Measurements from ENCODE around the gene MYOF. TPM values are rescaled to one million over a fixed set of nuclear protein-coding genes. Genes with fewer than 3 reads are reported as not detected.
"Not testable (repeated sequence)": the region's sequence is repeated elsewhere in the genome, so short reads cannot be mapped to it uniquely, and the experiment has no call there.

Gene MYOF
- total RNA-seq, 1 donor = 5.2 TPM

- H3K4me3 ChIP-seq (ENCODE audit: low read length) = no peak overlapping the region
- H3K27me3 ChIP-seq (ENCODE audit: insufficient read depth, low read length) = no peaks in the 10 kb centered on the region
- H3K9me3 ChIP-seq (ENCODE audit: low read depth, low read length) = no peaks in the 10 kb centered on the region
- peaks cover 56% of the 10 kb centered on the region for H3K4me1 ChIP-seq (ENCODE audit: insufficient read depth, low read length)
Observed at GRCh38 chr10:93383562-93383981, 98.6 kb downstream of the MYOF start.

DNA sequence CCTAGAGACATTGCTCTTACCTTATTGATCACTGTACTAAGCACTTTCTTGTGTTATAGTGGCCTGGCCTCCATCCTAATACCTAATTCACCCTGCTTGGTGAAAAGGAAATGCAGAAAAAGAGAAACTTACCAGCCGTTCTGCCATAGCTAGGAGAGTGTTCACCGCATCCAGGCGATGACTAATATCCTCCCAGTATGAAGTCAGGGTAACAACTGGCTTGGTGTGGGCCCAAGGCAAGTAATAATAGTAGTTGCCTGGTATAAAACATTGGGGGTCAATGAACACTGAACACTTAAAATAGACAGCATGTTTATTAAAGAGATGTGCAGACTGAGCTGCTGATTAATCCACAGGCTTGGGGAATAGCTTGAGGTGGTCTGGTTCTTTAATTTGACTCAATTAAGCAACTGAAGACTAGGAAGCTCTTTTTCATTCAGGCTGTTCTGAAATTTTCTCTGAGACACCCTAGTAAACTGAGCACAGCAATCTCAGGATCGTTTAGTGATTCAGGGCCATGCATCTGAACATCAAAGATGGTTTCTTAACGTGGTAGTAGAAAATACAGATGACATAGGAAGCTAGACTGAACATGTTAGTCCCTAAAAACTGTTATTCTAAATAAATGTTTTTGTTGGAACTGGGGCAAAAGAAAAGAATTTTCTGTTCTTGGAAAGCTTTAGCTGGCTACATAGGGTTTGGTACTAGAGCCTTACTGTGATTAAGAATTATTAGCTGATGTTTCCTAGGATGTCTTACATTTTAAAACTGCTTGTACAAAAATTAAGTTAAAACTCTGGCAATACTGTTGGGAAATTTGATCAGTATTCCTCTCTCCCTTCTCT, 102.2 kb downstream of the MYOF start:
- no peaks in the 10 kb centered on the region for H3K9me3 ChIP-seq (ENCODE audit: low read depth, low read length)
- no peak overlapping the region for H3K4me3 ChIP-seq (ENCODE audit: low read length)
- H3K27me3 ChIP-seq (ENCODE audit: insufficient read depth, low read length) = no peaks in the 10 kb centered on the region
- peaks cover 30% of the 10 kb centered on the region for H3K4me1 ChIP-seq (ENCODE audit: insufficient read depth, low read length)

- no peaks in the 10 kb centered on the region for H3K9me3 ChIP-seq (ENCODE audit: low read depth, low read length)
Observed at GRCh38 chr10:93378997-93379730, 103.0 kb downstream of the MYOF start.

DNA sequence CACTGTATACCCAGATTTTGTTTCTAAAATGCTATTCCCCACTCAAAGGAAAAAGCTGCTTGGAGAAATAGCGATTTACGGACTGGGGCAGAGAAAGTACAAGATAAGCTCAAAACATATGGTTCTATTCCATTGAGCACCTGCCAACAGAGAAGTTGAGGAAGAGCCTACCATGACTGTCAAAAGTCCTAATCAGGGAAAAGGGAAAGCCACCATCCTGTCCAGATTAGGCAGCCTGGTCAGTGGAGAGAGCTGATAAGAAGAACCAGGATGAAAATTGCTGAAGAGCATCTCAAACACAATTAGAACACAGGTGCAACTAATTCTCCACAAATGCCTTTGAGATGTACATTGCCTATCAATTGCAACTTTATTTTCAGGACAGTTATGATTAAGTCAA, 104.1 kb downstream of the MYOF start:
- no peak overlapping the region for H3K4me3 ChIP-seq (ENCODE audit: low read length)
- no peaks in the 10 kb centered on the region for H3K9me3 ChIP-seq (ENCODE audit: low read depth, low read length)
- peaks cover 12% of the 10 kb centered on the region for H3K4me1 ChIP-seq (ENCODE audit: insufficient read depth, low read length)
- no peaks in the 10 kb centered on the region for H3K27me3 ChIP-seq (ENCODE audit: insufficient read depth, low read length)

More at GRCh38 chr10:93378997-93379730, 103.0 kb downstream of the MYOF start:
- Histone ChIP-seq H3K4me3 (ENCODE audit: low read length) (no peak overlapping the region), H3K4me1 (ENCODE audit: insufficient read depth, low read length) (peaks cover 22% of the 10 kb centered on the region), H3K27me3 (ENCODE audit: insufficient read depth, low read length) (no peaks in the 10 kb centered on the region)

DNA sequence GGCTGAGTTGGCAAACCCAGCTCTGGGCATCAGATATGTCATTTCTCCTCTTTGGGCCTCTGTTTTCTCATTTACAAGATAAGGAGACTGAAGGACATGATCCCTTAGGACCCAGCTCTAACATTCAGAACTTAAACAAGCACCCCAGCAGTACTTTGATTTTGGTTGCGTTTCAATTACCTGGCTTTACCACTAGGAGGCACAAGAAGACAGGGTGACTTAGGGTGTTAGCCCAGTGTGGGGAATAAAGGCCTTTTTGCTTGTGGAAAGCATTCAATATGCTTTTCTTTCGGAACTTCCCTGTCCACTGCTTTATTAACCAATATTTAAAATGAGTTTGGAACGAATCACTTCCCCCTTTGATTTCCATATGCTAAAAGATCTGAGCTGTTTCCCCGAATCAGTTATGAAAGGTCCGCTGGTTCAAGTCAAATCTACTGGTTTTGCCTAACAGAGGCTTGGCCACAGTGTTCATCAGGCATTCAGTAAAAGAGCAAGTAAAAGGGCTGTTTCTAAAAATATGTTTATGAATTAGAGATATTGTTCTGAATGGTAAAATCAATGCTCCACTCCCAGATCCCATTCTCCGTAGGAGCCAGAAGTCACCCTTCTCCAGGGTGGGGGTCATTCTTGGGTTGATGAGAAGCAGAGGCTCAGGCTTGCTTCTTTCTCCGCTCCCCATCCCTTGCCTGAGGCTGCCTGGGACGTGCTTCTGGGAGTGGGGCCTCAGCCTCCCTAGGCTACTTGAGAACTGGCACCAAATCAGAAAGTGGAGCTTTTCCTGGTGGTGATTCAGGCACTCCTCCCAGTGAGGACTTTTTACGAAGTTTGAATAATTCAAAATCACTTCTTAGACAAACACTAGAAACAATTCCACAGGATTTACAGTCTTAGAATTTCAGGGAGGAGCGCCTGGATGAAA, 105.5 kb downstream of the MYOF start:
- no peak overlapping the region for H3K4me3 ChIP-seq (ENCODE audit: low read length)
- H3K9me3 ChIP-seq (ENCODE audit: low read depth, low read length) = no peaks in the 10 kb centered on the region
- no peaks in the 10 kb centered on the region for H3K27me3 ChIP-seq (ENCODE audit: insufficient read depth, low read length)
- peaks cover 12% of the 10 kb centered on the region for H3K4me1 ChIP-seq (ENCODE audit: insufficient read depth, low read length)

DNA sequence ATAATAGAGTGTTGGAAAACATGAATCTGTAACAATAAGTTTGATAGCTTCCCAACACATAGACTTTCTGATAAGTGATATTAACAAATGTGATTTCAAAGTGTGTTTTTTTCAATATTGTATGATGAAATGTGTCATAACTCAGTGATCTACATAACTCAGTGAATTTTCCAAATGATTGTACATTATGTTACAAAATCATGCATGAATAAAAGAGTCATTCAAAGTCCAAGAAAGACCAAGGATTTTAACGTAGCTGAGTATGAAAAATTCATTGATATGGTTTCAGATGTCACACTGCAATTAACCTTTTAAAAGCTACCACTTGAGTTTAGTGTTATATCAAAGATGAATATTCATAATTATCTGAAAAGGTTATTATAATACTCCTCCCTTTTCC, 111.2 kb downstream of the MYOF start:
- H3K9me3 ChIP-seq (ENCODE audit: low read depth, low read length) = no peaks in the 10 kb centered on the region
- H3K27me3 ChIP-seq (ENCODE audit: insufficient read depth, low read length) = no peaks in the 10 kb centered on the region
- no peaks in the 10 kb centered on the region for H3K4me1 ChIP-seq (ENCODE audit: insufficient read depth, low read length)
- H3K4me3 ChIP-seq (ENCODE audit: low read length) = no peak overlapping the region

DNA sequence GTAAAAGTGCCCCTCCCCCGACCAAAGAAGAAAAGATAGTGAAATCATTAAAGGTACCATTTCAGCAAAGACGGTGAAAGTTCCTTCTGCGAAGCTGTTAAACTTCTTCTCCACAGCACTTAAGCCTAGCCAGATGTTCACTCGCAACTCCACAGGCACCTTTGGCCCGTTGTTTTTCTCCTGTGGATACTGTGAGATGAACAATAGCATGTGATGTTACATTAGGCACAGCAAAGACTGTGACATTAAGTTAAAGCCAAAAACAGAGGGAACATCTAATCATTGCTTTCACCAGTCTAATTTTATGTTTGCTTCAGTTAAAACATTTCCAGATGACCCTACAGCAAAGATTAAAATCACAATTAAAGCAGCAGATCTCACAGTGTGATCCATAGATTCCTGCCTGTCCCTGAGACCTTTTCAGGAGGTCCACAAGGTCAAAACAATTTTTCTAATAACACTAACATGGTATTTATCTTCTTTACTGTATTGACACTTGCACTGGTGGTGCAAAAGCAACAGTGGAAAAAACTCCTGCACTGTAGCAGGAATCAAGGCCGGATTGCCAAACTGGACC, 112.5 kb downstream of the MYOF start:
- Histone ChIP-seq H3K4me1 (ENCODE audit: insufficient read depth, low read length) (peaks cover 10% of the 10 kb centered on the region), H3K4me3 (ENCODE audit: low read length) (no peak overlapping the region), H3K9me3 (ENCODE audit: low read depth, low read length) (no peaks in the 10 kb centered on the region), H3K27me3 (ENCODE audit: insufficient read depth, low read length) (no peaks in the 10 kb centered on the region)

GRCh38 chr10:93368210-93368609, 113.9 kb downstream of the MYOF start:
- Histone ChIP-seq H3K9me3 (ENCODE audit: low read depth, low read length) (no peaks in the 10 kb centered on the region), H3K4me3 (ENCODE audit: low read length) (no peak overlapping the region), H3K27me3 (ENCODE audit: insufficient read depth, low read length) (no peaks in the 10 kb centered on the region), H3K4me1 (ENCODE audit: insufficient read depth, low read length) (peaks cover 24% of the 10 kb centered on the region)

GRCh38 chr10:93367664-93368063, 114.5 kb downstream of the MYOF start:
- Histone ChIP-seq H3K27me3 (ENCODE audit: insufficient read depth, low read length) (no peaks in the 10 kb centered on the region), H3K4me1 (ENCODE audit: insufficient read depth, low read length) (peaks cover 26% of the 10 kb centered on the region), H3K9me3 (ENCODE audit: low read depth, low read length) (no peaks in the 10 kb centered on the region), H3K4me3 (ENCODE audit: low read length) (no peak overlapping the region)

DNA sequence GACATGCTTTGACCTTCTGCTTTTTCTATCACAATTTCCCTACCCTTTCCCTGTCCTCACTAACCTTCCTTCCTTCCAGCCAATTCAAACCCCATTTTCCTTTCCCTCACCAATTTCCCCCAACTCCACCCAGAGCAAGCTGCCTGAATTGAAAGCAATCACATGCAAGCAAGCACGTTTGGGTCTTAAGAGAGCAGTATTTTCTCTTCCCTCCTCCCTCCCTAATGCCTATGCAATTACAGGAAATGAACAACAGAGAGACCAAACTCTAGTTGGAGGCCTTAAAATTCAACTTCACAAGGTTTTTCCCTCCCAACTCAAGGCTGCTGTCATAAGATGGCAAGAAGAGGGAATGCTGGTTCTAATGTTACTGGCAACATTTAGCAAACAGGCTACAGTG, 117.2 kb downstream of the MYOF start:
- Histone ChIP-seq H3K4me3 (ENCODE audit: low read length) (no peak overlapping the region), H3K4me1 (ENCODE audit: insufficient read depth, low read length) (peaks cover 26% of the 10 kb centered on the region), H3K27me3 (ENCODE audit: insufficient read depth, low read length) (no peaks in the 10 kb centered on the region), H3K9me3 (ENCODE audit: low read depth, low read length) (no peaks in the 10 kb centered on the region)

DNA sequence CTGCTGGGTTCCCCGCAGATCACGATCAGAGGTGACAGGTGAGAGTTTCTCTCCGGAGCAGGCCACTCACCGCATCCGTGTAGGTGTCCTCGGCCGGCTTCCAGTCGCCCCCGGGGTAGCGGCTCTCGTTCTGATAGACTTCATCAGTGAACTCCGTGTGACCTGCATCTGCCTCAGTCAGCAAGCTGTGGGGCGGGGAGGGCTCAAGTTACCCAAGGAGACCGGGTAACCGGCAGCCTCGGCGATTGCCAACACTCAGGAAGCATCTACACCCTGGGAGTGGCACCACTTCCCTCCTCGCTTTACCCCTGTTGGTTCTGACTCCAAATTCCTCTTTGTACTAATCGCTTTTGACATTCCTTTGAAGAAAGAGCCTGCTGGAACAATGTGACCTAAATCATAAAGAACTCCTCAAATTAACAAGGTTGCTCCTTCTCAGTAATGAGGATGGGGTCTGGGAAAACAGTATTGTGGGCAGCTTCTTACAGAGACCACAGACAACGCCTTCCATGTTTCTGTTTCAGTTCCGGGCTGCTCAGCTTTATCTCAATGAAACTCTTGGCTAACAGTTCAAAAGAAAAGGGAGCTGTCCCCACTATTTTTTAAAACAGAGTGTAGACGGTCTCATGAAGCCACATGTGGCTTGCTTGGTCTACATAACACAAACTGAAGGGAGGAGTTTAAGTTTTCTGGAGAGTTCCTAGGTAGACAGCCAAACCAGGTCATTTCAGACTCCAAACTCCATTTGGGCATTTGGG, 118.1 kb downstream of the MYOF start:
- no peak overlapping the region for H3K4me3 ChIP-seq (ENCODE audit: low read length)
- H3K27me3 ChIP-seq (ENCODE audit: insufficient read depth, low read length) = no peaks in the 10 kb centered on the region
- peaks cover 26% of the 10 kb centered on the region for H3K4me1 ChIP-seq (ENCODE audit: insufficient read depth, low read length)
- no peaks in the 10 kb centered on the region for H3K9me3 ChIP-seq (ENCODE audit: low read depth, low read length)

DNA sequence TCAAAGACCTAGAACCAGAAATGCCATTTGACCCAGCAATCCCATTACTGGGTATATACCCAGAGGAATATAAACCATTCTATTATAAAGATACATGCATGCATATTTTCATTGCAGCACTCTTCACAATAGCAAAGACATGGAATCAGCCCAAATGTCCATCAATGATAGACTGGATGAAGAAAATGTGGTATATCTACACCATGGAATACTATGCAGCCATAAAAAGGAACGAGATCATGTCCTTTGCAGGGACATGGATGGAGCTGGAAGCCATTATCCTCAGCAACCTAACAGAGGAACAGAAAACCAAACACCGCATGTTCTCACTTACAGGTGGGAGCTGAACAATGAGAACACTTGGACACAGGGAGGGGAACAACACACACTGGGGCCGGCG, 123.7 kb downstream of the MYOF start:
- H3K4me1 ChIP-seq (ENCODE audit: insufficient read depth, low read length); H3K4me3 ChIP-seq (ENCODE audit: low read length); H3K27me3 ChIP-seq (ENCODE audit: insufficient read depth, low read length); H3K9me3 ChIP-seq (ENCODE audit: low read depth, low read length): not testable (repeated sequence)

DNA sequence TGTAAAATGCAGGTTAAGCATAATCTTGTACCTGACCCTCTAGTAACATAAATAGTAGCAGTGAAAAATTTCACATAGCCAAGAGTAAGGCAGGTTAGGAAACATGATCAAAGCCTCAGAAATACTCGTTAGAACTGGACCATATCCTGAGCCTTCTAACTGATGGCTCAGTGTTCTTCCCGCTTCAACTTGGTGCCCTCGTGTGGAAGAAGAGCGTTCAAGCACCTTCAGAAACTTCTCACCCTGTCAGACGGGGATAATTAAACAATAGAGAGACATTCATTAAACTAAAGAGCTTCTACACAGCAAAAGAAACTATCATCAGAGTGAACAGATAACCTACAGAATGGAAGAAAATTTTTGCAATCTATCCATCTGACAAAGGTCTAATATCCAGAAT, 124.5 kb downstream of the MYOF start:
- Histone ChIP-seq H3K4me3 (ENCODE audit: low read length) (no peak overlapping the region), H3K4me1 (ENCODE audit: insufficient read depth, low read length) (no peaks in the 10 kb centered on the region), H3K27me3 (ENCODE audit: insufficient read depth, low read length) (peaks cover 6% of the 10 kb centered on the region), H3K9me3 (ENCODE audit: low read depth, low read length) (no peaks in the 10 kb centered on the region)

DNA sequence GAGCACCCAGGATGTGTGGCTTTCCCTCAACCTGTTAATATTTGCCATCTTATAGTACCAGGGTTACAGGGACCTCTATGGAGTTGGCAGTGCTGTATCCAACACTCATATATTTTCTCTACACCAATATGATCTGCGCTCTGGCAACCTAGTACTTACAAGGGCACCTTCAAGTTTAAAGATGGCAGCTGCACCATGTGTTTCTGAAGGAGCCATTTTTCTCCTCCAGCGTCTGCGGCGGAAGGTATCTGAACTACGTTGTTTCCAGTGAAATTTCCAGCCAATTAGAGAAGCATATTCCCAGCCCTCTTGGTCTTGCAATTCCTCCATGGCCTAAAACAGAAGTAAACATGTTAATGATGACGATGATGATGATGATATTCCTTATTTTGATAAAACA, 125.6 kb downstream of the MYOF start:
- no peak overlapping the region for H3K4me3 ChIP-seq (ENCODE audit: low read length)
- no peaks in the 10 kb centered on the region for H3K9me3 ChIP-seq (ENCODE audit: low read depth, low read length)
- H3K4me1 ChIP-seq (ENCODE audit: insufficient read depth, low read length) = no peaks in the 10 kb centered on the region
- peaks cover 6% of the 10 kb centered on the region for H3K27me3 ChIP-seq (ENCODE audit: insufficient read depth, low read length)

Measured in mononuclear cell (primary cell).